ENCODE measurements around the gene SLC7A14.

The SLC7A14 gene

DNA sequence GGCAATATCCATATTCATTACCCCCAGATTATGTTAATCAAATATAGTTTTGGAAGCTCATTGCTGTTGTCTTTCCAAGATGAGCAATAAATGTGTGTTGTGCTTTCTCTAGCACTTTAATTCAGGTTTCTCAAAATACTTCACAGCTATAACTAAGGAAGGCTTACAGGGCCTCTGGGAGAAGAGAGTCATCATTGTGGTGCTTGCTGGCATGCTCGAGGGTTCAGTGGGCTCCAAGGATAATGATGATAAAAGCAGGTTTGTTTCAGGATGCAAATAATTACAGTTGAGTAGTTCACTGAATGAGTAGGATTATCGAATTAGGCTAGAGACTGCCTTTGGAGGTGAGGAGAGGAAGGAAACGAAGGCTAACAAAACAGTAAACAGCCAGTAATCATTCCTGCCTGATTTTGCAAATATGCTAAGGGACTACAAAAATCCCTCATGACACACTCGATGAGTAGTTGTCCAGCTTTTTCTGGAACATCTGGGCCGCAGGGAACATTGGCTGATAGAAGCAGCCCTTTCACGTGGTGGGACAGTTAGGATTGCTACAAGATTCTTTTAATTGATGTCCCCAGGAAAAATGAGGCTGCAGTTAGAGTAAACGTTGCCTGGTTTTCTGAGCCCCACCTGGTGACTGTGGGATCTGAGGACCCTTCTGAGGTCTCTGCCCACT, 54.1 kb downstream of the SLC7A14 start:
- no peak for DNase-seq

DNA sequence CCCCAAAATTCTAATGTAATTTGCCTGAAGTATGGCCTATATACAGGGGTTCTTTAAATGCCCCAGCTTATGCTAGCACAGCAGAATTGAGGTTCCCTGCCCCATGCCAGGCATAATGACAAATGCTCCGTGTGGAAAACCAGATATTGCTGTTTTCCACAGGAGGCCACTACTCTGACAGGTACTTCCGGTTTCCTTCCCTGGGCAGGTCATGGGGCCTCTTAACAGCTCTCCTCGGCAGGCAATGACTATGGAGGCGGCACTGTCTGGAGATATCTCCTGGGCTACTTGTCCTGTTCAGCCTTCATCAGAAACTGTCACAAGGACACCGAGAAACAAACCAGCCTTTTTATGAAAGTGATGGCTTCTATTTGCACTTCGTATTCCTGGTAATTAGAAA, 54.8 kb downstream of the SLC7A14 start:
- no peak for DNase-seq

DNA sequence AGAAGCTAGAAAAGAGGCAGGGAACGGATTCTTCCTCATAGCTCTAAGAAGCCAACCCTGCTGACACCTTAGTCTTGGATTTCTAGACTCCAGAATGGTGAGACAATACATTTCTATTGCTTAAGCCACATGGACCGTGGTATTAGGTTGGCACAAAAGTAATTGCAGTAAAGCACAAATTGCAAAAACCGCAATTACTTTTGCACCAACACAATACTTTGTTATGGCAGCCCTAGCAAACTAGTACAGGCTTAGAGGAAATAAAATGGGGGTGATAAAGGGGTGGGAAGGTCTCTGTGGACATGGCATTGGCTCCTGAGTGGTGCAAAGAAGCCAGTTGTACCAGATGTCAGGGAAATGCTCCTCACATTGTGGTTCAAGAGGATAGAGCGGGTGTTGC, 56.0 kb downstream of the SLC7A14 start:
- no peak for DNase-seq

DNA sequence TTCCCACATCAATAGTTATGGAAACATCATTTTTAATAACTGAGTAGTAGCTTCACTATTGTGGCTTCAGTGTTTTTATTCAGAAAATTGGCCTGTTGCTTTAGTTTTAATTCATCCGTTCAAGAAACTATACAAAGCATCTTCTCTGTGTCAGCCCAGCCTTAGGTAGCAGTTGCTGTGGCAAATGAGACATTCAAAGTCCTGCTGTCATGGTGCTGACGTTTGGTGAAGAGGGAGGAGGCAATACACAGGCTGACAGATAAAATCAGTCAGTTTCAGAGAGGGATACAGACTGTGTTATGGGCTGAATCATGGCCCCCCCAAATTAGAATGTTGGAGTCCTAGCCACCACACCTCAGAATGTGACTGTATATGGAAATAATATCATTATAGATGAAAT, 56.5 kb downstream of the SLC7A14 start:
- DNase-seq: no peak

DNA sequence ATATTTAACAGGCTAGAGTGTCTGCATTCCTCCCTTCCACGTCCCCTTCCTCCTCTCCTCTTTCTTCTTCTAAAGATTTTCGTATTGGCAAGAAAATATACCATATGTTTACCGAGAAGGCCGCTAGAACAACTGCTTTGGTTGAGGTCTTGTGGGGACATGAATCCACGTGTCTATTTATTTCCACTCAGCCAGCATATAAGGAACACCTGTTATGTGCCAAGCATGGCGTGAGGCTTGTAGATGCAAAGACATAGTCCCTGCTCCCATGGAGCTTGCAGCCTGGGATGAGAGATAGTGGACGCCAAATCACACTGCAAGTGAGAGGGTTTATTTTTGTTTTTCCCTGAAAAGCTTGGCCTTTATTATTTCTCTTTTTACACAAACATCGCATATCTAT, 57.1 kb downstream of the SLC7A14 start:
- no peak for DNase-seq

DNA sequence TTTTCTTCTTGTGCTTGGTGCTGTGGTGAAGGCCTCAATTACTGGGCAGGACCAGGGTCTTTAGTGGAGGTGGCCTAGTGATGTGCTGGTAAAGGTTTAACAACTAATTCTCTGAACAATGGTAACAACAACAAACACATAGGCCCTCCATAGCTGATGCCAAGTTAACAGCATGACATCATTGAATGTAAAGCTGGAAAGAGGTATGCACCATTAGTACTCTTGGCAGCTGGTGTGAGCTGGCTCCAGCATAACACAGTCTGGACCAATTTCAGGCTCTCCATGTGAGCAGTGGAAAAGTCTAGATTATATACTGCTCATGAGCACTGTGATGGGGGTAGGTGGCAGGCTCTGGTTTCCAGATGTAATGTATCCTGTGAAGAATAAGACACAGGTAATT, 61.8 kb downstream of the SLC7A14 start:
- DNase-seq: peak; percentile 41

DNA sequence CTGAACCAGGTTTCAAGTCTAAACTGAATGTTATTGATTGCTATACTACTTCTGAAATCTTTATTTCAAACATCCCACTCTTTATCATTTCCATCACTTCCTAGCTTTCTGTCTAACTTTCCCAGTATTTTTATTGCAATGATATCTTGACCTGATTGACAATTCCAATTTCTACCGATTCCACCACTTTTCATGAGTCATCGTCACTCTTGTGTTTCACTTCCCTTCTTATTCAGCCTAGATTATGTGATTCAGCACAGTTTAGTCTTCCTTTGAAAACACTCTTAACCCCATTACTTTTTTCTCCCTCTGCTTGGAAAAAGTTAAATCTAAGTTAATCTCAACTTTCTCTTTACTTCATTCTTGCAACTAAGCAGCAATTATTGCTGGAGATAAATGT, 62.6 kb downstream of the SLC7A14 start:
- DNase-seq: no peak

DNA sequence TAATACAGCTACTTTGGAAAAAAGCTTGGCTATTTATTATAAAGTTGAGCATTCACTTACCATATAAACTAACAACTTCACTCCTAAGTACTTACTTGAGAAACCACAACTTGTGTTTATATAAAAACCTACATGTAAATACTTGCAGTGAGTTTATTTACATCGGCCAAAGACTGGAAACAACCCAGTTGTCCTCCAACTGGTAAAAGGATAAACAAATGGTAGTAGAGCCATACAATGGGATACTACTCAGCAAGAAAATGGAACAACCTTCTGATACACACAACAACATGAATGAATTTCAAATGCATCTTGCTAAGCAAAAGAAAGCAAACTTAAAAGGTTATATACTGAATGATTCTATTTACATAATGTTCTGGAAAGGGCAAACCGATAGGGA, 63.7 kb downstream of the SLC7A14 start:
- DNase-seq: no peak

DNA sequence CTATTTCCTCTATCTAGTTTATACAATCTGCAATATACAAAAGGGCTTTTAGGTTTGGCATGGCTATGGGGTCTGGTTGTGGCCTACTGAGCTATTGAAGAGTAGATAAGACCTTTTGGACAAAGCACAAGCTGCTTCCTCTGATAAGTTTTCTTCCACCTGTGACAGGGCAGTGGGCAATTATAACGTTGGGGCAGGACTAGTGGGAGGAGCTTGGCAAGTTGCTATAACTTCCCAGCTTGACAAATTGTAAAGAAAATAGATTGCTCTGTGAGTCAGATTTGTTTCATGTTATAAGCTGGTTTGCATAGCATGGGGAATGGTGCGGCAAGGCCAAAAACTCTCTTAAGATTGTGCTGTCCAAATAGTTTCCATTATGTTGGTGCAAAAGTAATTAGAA, 64.9 kb downstream of the SLC7A14 start:
- DNase-seq: no peak

DNA sequence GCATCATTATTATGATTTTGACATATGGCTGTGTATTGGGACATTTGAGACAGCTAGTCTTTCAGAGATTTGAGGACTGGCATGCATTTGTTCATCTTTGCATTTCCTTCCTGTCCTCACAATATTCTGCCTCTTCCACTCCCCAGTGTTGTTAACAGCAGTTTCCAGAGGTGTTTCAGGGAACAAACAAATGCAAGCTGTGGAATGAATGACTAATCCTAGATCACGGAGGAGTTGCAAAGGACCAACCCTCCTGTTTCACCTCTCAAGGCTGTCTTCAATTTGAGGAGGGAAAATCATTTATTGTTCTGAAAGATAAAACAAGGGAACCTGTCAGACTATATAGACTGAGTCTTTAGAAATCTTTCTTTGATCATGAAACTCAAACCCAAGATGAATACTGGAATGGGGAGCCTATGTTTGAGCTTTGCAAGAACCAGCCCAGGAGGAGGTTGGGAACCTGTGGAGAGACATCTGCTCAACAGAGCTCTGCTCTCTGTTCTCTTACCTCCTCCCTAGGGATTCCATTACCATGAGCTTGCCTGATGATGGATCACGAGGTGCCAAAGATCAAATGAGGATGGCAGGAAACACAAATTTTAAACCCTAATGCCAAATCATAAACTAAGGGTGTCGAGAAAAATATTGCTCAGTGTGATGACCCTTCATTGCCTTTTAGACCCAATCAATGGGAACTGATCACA, 68.5 kb downstream of the SLC7A14 start:
- no peak for DNase-seq

DNA sequence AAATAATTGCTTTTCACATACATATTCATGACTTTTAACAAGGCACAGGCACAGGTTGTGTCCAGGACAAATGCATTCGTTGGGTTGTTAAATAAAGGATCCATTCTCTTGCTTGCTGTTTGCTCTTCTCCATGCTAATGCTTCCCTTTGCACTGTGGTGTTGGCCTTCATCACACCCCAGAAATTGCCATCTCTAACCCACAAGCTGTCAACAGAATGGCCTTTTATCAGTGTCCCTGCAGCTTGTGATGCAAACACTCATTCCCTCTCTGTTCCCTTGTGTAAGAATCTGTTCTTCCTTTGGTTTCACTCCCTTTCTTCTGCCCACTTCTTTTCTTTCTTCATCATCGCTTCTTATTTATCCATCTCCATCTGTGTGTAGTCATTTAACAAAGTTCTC, 72.2 kb downstream of the SLC7A14 start:
- DNase-seq: no peak

DNA sequence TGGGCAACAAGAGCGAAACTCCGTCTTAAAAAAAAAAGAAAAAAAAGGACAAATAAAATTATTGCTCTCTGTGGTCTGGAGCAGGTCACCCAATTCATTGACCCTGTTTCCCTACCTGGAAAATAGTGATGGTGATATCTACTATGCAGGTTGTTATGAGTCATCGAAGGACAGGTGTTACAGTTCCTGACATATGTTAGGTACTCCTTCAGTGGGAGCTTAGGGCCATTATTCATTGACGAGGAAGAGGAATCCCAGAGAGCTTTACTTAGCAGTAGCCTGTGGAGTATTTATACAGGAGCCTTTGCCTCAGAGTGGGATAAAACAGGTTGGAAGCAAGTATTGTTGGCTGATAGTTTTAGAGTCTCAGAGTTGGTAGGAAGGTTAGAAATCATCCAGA, 74.5 kb downstream of the SLC7A14 start:
- no peak for DNase-seq

DNA sequence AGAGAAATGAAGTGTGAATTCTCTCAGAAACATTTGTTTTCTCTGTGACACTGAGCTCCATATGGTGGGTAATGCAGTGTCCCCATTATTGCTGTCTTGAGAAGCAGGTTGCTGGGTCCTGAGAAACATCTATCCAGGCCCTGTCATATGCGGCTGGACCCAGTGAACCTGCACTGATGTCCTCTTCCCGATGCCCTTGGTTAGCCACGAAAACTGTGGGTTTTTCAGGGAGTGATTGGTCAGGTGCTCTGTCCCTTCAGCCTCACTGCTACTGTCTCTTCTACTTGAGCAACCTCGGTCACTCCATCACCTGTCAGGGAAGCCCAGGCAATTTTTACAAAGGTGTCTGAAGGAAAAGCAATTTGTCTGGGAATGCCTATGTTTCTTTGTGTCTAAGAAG, 77.0 kb downstream of the SLC7A14 start:
- no peak for DNase-seq

DNA sequence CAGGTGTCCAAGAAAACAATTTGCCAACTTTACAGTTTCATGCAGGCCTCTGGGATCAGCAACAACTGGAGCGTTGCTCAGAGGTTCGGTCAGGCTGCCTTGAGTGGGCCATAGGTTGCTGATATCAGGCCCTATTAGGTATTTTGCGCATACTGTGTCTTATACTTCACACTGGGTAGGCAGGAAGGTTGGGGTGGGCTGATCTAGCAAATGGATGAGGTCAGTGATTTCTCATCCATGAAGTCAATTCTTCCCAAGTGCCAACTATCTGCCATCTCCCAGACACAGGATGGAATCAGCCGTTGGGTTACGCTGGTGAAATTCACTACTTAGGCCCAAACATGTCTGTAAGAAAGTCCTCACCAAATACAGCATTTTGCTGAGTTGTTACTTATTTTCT, 77.6 kb downstream of the SLC7A14 start:
- no peak for DNase-seq

DNA sequence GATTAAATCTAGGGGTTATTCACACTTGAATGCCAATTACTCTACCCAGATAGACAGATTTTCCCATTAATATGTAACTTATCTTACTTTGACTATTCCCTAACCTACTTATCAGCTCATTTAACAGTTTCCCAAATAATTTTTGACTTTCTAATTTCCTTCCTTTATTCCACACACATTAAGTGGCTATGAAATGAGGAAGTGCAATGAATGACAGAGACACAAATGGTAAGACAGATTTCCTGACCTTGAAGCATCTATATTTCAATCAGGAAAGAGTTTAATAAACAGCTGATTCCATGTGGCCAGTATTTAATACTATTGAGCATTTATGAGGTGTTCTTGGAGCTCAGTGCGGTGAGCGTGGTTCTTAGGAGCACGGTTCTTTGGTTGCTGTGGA, 78.8 kb downstream of the SLC7A14 start:
- no peak for DNase-seq

DNA sequence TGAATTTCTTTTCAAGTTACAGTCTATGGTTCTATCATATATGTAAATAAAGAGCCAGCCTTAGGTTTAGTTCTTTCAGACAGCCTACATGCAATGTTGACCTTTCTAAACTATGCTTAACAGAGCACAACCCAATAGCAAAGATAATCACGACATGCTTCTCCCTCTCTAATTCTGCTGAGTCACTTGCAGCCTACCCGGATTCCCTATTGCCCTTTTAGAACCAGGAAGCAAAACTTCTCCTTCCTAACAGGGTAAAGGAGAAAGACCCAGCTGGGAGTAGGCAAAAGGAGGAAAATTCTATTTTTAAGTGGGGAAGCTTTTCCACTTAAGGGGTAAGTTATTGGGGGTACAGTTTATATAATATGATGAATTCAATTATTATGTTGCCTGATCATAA, 79.3 kb downstream of the SLC7A14 start:
- no peak for DNase-seq

DNA sequence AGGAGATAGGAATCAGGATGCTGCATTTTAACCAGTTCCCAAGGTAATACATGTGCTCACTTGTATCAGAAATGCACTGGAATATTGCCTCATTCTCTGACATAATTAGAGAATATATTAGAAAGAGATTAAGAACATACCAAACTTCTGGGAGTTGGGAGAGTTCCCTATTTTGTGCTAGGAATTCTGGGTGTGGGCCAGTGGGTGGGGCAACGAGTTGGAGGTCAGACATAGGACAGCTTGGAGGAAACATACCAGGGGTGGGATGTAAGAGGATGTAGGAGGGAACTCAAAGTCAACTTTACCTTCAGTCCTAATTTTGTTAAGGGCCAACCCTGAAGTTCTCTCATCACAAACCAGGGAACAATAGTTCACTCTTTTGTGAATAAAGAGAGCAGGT, 83.6 kb downstream of the SLC7A14 start:
- DNase-seq: no peak

DNA sequence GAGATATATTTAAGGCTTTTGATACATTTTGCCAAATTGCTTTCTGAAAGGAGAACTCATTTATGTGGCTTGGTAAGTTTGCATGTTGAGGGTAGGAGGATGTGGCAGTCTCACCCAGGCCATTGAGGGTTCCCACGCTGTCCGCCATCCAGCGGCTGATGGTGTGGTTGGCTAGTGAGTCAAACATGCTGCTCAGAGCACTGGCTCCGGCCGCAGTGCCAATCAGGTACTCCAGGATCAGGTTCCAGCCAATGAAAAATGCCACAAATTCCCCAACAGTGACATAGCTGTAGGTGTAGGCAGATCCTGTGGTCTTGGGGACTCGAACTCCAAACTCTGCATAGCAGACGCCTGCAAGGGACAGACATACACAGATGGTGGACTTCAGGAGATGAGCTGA, 84.9 kb downstream of the SLC7A14 start:
- DNase-seq: no peak

DNA sequence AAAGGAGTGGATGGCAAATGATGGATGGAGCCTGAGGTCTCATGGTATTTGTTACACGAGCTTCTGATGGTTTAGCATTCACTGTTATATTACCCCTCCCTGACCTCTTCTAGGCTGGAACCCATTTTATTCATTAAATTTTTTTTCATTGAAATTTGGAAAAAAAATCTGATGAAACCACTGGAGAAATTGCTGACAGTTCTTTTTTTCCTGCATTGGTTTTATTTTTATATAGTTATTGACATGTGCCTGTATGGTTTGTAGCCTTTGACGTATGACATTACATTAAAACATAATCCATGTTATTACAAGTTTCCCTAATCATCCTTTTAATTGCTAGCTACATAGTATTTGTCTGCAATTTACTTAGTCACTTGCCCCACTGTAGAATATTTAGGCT, 85.4 kb downstream of the SLC7A14 start:
- DNase-seq: no peak

DNA sequence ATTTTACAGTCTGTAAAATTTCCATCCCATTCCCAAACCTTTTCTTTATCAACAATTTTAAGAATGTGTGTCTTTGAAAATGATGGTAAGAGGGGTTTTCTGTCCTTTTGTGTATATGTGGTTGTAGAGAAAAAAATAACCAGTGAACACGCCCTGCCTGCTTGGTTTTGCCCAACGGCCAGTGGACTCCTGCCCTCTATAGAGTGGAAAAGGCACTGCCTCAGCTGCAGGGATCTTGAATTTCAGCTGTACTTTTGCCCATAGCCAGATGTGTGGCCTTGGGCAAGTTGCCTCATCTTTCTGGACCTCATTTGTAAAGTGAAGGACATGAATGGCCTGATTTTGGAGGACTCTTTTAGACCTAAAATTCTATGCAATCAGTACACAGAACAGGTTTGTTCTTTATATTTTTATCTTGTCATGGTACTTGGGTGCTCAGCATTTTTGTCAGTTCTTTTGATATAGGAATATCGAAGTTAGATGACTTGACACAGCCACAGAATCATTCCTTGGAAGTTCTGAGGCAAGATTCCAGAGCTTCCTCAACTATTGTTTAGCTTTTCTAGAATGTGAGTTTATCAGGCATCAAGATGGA, 86.2 kb downstream of the SLC7A14 start:
- no peak for DNase-seq

DNA sequence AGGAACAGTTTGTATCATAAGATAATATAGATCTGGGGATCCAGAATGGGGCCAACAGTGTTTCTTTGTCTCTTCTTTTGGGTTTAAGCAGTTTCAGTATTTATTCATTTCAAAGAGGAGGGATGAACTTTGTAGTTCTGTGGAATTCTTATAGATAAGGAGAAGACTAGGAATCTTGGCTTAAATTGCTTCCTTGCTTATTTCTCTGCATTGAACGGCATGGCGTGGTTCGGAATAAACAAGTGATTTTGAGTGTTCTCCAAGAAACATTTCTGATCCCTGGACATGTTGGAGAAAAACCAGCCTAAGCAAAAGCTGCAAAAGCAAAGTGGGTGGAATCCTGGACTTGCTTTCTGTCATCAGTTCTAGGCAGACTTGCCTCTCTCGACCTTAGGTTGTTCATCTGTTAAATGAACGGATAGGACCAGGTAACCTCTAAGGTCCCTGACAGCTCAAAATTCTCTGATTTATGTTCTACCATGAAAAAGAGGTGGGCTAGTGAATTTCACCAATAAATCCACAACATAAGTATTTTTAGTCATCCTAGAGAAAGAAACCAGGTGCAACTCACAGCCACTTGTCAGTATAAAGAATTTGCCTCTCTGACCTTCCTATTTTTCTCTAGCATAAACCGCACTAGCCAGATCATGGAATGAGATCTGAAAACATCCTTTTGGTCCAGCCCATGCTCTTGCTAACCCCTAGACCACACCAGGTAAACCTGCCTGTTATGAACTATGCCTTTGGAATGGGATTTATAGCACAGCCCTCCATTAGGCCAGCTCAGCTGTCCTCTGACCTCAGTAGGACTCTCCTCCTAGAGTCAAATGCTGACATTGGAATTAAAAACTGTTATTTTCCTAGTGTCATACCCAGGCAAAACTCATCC, 88.4 kb downstream of the SLC7A14 start:
- no peak for DNase-seq

DNA sequence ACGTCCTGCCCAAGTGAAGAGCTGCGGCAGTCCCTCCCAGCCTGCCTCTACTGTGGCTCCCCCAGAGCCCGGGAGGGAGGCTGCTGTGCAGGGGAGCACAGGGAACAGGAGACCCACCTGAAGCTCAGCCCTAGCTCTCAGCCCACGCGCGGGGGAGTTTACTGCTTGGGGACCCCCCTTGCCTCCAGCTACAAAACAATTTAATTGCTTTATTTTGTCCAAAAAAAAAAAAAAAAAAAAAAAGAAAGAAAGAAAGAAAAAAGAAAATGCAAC, 89.1 kb downstream of the SLC7A14 start:
- no peak for DNase-seq

DNA sequence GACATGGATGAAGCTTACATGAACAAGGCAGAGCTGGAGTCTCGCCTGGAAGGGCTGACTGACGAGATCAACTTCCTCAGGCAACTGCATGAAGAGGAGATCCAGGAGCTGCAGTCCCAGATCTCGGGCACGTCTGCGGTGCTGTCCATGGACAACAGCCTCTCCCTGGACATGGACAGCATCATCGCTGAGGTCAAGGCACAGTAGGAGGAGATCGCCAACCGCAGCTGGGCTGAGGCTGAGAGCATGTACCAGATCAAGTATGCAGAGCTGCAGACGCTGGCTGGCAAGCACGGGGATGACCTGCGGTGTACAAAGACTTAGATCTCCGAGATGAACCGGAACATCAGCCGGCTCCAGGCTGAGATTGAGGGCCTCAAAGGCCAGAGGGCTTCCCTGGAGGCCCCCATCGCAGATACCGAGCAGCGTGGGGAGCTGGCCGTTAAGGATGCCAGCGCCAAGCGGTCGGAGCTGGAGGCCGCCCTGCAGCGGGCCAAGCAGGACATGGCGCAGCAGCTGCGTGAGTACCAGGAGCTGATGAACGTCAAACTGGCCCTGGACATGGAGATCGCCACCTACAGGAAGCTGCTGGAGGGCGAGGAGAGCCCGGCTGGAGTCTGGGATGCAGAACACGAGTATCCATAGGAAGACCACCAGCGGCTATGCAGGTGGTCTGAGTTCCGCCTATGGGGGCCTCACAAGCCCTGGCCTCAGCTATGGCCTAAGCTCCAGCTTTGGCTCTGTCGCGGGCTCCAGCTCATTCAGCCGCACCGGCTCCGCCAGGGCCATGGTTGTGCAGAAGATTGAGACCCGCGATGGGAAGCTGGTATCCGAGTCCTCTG, 89.6 kb downstream of the SLC7A14 start:
- DNase-seq: no peak
